HG02759 (cell line): ENCODE measurements around the gene CHMP1A.

Experiments
- ATAC-seq: cut with Tn5 transposase; IDR thresholded peaks from one replicate; pipeline ENCODE4 v1.9.1; 2021; ENCODE audit warnings: mild to moderate bottlenecking, moderate library complexity; ENCODE audit not compliant: unreplicated experiment

CHMP1A gene

DNA sequence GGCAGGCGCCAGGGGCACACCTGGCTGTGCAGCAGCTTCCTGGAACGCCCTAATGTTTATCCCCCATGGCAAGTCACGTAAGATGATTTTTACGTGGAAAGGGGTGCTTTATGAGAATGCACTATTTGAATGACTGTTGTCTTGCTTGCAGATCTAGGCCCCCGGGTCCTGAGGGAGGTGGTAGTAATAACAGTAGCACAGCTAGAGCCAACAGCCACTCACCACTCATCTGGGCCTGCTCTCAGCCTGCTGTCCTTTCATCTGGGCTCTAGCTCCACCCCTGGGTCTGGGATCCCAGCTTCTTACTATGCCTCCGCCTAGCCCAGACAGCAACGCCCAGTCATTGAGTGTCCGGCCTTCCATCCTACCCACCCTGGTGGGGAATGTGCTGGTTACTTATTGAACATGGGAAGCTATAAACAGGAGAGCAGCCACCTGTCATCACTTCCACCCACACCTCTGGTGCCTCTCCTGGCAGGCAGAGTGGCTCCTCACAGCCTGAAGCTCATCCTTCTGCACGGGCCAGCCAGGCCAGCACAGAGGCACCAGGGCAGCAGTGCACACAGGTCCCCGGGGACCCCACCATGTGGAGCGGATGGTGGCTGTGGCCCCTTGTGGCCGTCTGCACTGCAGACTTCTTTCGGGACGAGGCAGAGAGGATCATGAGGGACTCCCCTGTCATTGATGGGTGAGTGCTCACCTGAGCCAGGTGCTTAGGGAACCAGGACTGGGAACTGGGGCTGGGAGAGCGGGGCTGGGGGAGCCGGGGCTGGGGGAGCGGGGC is 27.5 kb downstream of the CHMP1A start:
- ATAC-seq = no peak

GRCh38 chr16:89624777-89625761 is 32.4 kb downstream of the CHMP1A start:
- ATAC-seq = no peak

DNA sequence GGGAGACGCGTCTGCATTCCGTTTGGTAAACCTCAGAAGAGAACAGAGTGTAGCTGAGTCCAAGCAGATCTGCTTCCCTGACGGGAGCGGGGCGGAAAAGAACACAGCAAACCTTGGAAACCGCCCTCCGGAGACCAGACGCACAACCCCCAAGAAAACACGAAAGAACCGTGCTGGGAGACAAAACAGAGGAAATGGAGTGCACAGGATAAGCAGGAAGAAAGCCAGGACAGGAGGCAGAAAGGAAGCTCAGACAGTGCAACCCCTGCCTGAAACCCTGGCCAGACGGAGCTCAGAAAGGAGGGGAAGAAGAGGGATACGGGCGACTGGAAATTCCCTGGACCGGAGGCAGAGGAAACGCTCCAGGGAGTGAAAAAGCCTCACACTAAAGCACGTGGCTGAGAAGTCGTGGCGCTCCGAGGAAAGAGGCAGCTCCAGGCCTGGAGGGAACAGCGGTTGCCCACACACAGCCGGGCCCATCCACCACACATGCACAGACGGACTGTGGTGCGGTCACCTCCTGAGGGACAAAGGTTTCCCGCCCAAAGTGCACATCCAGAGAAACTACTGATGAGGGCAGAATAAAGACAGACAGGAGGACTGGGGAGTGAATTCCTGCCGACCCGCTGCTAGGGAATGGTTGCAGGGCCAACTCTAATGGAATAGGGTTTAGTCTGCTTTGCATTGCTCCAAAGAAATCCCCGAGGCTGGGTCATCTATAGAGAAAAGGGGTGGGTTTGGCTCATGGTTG is 33.8 kb downstream of the CHMP1A start:
- no peak for ATAC-seq

GRCh38 chr16:89621698-89622409 is 35.7 kb downstream of the CHMP1A start:
- no peak for ATAC-seq

GRCh38 chr16:89621136-89621697 is 36.3 kb downstream of the CHMP1A start:
- ATAC-seq = no peak

- ATAC-seq = no peak
Observed at GRCh38 chr16:89620406-89620841, 37.1 kb downstream of the CHMP1A start.

DNA sequence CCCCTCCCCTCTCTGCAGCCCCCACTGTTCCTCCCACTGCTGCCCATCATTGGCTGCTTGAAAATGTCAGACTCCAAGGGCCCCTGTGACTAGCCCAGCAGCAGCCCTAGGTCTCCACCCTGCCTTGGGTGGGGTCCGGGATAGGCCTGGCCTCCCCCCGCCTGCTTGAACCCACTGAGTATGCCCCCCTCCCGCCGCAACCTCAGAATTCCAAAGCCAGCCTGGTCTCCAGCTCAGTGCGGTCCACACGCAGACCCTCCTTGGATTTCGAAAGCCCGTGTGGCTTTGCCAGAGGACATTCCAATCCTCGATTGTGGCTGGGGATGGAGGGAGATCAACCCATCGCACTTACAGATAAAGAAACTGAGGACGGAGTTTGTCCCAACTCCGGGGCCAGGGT is 37.7 kb downstream of the CHMP1A start:
- no peak for ATAC-seq

DNA sequence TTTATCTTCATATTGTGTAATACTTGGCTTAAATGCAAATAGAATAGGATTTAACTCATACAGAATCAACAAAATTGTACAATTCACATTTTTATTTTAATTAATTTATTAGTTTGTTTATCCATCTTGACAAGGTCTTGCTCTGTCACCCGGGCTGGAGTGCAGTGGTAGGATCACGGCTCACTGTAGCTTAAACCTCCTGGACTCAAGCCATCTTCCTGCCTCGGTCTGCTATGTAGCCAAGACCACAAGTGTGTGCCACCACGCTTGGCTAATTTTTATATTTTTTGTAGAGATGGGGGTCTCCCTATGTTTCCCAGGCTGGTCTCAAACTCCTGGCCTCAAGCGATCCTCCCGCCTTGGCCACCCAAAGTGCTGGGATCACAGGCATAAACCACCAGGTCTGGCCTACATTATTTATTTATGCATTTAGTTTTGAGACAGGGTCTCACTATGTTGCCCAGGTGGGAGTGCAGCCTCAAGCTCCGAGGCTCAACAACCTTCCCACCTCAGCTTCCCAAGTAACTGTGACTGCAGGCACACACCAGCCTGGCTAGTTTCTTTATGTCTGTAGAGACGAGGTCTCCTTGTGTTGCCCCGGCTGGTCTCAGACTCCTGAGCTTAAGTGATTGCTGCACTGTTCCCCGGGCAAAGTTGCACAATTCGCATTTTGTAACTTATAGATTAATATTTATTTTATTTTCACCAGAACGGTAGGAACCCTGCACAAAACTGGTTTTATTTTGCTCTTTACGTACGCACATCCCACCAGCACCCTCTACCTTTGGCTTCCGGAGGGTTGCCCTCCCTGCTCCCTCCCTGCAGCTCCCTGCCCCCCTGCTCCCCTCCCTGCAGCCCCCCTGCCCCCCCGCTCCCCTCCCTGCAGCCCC is 39.2 kb downstream of the CHMP1A start:
- no peak for ATAC-seq

- no peak for ATAC-seq
Observed at GRCh38 chr16:89617036-89617435, 40.5 kb downstream of the CHMP1A start.

- ATAC-seq = no peak
Observed at GRCh38 chr16:89616623-89617022, 40.9 kb downstream of the CHMP1A start.

- ATAC-seq = no peak
Observed at GRCh38 chr16:89615596-89616090, 41.9 kb downstream of the CHMP1A start.

- no peak for ATAC-seq
Observed at GRCh38 chr16:89615176-89615575, 42.3 kb downstream of the CHMP1A start.

DNA sequence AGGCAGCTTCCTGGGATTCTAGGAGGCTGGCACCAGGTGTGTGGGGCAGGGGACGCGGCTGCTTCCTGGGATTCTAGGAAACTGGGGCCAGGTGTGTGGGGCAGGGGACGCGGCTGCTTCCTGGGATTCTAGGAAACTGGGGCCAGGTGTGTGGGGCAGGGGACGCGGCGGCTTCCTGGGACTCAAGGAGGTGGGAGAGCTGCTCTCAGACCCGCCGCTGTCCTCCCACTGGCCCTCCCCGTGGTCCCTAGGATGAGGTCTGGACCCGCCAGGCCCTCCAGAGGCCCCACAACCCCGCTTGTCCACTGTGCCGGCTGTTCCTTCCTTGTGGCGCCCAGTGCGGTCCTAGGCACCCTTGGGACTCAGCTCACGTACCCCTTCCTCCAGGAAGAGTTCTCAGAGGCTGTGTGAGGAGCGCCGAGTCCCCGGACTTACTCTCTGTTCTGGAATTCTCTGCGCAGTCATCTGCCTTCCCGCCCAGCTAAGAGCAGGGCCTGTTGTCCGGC is 43.5 kb downstream of the CHMP1A start:
- no peak for ATAC-seq

GRCh38 chr16:89613231-89613953 is 44.1 kb downstream of the CHMP1A start, which contains the start of gene DPEP1:
TSS of gene DPEP1 (plus strand) at chr16:89613642. CDS start at chr16:89630411, 16,769 bp downstream.
- ATAC-seq = no peak

- no peak for ATAC-seq
Observed at GRCh38 chr16:89612415-89613166, 44.9 kb downstream of the CHMP1A start.

GRCh38 chr16:89610108-89610453 is 47.4 kb downstream of the CHMP1A start:
- ATAC-seq = no peak
